CD1c-positive myeloid dendritic cell (primary cell): Measurements from ENCODE around the gene DNAJC11.
"Not testable (repeated sequence)": the region's sequence is repeated elsewhere in the genome, so short reads cannot be mapped to it uniquely, and the experiment has no call there.

ENCODE experiments used
- DNase-seq: peaks from one replicate; pipeline ENCODE4 v3.0.0-alpha.2; 2016; ENCODE audit errors: extremely low spot score

The DNAJC11 gene

DNA sequence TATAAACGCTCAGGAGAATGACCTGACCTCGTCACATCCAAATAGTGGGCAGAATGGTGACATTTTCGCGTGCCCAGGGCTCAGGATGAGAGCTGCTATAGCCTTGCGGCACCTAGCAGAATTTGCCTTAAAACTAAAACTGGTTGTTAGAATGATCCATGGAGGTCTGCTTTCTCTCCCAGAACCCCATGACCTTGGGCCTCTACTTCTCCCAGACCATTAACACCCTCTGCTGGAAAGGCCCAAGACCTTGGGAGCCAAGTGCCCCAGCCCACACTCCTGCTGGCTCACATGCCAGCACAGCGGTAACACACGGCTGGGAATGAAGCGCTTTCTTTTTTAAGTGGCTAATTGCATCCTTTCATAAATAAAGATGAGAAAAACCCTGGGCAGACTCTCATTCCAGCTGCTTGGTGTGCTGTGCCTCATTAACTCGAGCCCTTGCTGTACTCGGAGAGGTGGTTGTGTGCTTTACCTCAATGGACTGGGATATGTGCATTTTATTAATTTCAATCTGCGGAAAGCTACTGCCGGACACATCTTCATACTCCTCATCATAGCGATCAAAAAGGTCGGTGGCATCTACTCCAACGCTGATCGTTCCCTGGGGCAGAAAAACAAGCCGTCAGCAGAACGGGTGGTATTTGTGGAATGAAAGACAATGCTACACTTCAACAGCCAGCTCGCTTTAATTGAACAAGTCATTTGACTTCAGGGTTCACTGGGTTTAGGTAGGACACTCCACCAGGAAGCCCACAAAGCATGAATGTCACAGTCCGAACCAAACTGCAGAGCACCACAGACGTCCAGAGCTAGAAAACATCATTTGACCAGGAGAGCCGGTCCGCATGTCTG, 48.0 kb downstream of the DNAJC11 start:
- DNase-seq, result no peak

DNA sequence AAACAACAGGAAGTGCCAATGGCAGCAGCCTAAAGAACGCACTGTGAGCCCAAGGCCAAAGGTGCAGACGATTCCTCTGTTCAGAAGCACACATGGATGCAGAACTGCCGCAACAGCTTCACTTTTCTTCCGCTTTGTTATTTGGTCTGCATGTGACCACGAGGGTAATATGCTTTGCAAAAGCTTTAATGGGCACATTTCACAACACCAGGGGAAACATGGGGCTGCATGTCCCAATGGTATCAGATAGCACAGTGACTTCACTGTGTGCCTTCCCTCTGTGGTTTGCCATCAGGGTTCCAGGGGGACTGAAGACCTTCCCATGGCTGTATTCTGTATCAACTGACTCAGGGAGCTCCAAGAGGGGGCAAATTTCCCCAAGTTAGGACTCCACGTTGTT, 48.6 kb downstream of the DNAJC11 start:
- no peak for DNase-seq

- DNase-seq, result no peak
Observed at GRCh38 chr1:6651909-6652308, 49.7 kb downstream of the DNAJC11 start.

DNA sequence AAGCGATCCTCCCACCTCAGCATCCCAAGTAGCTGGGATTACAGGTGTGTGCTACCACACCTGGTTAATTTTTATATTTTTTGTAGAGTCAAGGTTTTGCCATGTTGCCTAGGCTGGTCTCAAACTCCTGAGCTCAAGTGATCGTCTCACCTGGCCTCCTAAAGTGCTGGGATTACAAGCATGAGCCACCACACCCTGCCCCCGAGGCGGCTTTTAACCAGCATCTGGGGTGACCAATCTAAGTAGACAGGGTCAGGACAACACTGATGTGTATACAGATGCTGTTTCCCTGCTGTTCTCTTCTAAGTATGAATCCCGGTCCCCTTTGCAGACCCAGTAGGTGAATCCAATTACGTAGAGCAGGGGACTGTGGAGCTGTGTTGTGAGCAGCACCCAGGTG, 53.1 kb downstream of the DNAJC11 start:
- DNase-seq, result no peak

GRCh38 chr1:6646499-6647148, 55.0 kb downstream of the DNAJC11 start:
- peak; percentile 69 for DNase-seq

DNA sequence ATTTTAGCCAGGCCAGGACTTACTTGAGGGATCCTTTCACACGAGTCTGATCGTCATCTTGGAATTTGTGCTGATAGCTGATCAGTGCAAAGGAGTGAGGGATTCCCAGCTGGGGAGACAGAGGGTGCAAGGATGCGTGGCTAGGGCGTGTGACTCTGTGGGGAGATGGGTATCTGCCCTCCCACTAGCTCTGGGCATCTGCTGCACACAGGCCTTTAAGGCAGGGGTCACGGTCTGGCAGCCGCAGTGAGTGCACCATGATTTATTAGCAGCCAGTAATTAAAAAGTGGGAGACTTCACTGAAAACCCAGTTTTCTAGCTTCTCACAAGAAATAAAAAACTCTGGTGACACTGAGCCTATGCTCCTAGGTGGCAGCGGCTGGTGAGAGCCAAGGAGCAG, 56.6 kb downstream of the DNAJC11 start:
- no peak for DNase-seq

DNA sequence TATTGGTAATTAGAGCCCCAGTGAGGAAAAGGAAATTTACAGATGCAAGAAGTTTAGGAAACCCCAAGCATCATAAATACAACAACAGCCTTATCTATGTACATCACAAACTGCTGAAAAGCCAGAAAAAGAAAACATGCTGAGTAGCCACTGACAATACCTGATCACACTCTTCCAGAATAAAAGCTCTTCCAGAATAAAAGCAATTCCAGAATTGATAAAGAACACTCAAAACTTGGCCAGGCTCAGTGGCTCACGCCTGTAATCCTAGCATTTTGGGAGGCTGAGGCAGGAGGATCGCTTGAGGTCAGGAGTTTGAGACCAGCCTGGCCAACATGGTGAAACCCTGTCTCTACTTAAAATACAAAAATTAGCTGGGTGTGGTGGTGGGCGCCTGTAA, 60.7 kb downstream of the DNAJC11 start:
- DNase-seq, result not testable (repeated sequence)

DNA sequence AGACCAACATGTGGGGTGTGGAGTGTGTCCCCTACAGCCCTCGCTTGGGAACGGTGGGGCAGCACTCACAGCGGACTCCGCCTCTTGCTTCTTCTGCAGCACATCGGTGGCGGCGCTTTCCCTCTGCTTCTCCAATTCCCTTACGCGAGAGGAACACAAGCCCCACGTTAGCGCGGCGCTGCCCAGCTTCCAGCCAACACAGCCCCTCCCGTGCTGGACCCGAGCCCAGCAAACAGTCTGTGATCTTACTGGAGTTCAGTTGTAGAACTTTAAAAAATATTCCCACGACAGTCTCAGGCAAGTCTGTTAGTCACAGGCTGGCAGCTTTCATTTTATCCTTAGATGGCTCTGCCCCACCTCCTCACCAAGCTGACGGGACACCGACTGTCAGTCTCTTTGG, 63.4 kb downstream of the DNAJC11 start:
- DNase-seq, result no peak

- no peak for DNase-seq
Observed at GRCh38 chr1:6637770-6638169, 63.8 kb downstream of the DNAJC11 start.

- not testable (repeated sequence) for DNase-seq
Observed at GRCh38 chr1:6636778-6637177, 64.8 kb downstream of the DNAJC11 start.

DNA sequence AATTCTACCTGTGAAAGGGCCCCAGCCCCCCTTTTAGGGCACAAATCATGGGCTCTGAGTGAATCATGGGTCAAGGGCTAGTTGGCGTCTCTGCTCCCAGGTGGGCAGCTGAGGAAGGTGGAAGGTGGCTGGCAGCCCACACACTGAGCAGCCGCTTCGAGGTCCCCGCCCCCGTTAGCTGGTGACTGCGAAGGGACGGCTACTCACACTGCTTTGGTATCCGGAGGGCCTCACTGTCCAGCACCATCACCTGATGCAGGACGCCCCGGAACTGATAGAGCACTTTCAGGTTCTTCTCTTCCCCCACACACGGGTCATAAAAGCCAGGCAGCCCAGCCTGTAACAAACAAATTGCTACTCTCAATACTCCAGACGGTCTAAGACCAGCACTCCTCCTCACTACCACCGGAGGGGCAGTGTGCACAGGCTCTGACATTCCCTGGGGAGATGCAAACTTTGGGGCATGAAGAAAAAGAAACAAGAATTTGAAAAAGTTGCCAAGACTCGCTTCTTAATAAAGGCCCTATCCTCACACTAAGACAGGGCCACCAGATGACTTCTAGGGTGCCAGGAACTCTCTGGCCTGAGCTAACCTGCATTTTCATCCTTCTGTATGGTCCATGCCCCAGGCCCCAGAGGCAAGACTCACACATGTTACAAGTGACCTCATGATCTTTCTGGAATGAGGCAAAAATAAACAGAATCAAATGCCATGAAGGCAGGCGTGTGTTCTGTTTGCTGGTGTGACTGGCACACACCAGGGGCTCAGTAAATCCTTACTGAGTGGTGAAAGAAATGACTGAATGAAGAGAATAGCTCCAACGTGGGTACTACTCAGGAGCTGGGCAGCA, 65.5 kb downstream of the DNAJC11 start:
- no peak for DNase-seq

- DNase-seq, result no peak
Observed at GRCh38 chr1:6635161-6635909, 66.3 kb downstream of the DNAJC11 start.

DNA sequence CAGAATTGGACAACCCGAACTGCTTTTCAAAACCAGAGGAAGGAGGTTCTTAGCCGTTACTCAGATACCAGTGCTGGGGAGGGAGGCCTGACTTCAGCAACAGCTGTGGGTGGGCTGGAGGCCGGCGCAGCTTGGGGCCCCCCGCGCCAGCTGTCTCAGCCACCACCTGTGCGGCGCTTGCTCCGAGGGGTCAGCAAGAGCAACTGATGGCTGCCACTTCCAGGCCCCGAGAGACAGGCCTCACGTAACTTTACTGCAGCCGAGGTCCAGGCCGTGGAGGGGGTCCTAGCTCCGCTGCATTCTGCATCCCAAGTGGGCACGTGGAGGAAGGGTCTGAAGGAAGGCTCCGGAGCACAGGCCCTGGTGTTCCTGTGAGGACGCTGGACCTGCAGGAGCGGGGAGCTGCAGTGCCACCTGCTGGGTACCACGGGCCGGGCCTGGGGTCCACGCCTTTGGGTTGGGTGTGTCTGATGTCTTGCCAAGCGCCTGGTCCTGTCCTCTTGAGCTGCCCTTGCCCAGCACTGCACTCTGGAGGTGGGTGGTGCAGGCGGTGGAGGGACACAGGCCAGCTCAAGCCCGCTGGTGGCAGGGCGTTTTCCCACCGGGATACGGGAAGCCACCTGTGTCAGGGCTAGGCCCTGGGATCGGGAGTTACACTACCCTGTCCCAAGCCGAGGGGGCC, 67.1 kb downstream of the DNAJC11 start:
- peak; percentile 13 for DNase-seq

DNA sequence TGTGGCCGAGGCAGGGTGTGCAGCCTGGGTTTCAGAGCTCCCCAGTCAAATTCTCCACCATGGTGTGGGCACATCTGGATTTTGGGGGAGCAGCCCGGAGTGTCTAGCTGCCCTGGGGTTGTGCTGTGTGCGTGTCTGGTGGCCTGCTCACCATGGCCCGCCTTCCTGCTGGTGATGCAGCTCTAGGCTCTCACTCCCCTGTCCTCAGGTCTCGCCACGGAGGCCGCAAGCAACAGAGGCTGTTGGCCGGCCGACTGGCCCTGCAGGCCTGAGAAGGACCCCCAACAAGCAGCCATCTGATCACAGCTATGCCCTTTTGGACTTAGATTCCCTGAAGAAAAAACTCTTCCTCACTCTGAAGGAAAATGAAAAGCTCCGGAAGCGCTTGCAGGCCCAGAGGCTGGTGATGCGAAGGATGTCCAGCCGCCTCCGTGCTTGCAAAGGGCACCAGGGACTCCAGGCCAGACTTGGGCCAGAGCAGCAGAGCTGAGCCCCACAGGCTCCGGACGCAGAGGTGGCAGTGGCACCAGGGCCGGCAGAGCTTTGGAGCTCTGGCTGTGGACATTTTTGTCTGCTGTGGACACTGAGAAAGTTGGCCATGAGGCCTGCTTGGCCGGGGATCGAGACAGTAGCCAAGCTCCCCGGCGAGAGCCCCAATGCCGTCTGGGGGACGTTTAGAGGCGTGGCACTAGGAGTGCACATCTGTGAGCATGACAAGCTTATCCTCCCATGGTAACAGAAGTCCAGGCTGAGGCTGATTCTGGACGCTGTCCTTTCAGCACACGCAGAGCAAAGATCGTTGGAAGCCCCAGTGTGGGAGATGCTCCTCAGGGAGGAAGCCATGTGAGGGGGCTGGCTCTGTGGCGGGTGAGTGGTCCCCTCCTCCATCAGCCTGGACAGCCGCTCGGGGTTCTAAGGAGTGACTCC, 68.8 kb downstream of the DNAJC11 start:
- no peak for DNase-seq

- no peak for DNase-seq
Observed at GRCh38 chr1:6631058-6631457, 70.6 kb downstream of the DNAJC11 start.

DNA sequence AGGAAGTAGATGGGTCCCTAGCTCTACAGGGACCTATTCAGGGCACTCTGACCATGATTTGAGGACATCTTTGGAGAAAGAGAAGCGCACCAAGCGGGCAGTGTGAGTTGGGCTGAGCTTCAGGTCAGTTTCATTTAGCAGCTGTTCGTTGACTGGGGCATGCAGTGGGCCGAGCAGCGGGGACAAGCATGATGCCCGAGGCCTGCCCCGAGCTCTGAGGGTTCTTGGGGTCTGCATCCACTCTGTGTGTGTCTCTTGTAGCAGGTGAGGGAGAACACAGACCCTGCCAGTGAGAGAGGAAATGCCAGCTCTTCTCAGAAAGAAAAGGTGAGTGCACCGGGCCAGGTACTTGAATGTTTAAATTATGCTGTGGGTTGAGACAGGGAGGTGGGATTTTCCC, 71.6 kb downstream of the DNAJC11 start:
- no peak for DNase-seq

DNA sequence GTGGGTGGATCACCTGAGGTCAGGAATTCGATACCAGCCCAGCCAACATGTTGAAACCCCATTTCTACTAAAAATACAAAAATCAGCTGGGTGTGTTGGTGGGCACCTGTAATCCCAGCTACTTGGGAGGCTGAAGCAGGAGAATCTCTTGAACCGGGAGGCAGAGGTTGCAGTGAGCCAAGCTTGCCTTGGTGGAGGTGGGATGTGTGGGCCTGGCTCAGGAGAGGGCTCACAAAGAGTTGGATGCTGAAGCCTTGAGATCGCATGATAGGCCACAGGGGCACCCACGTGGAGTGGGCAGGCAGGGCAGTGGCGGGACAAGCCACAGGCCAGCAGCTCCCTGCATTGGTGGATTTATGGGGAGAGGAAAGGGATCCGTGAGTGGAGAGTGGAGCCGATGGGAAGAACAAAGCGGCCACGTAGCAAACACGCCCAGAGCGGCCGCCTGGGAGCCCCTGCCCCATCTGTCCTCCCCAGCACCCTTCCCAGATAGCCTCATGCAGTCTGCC, 72.6 kb downstream of the DNAJC11 start:
- DNase-seq, result no peak

GRCh38 chr1:6627841-6628545, 73.6 kb downstream of the DNAJC11 start:
- DNase-seq, result no peak

DNA sequence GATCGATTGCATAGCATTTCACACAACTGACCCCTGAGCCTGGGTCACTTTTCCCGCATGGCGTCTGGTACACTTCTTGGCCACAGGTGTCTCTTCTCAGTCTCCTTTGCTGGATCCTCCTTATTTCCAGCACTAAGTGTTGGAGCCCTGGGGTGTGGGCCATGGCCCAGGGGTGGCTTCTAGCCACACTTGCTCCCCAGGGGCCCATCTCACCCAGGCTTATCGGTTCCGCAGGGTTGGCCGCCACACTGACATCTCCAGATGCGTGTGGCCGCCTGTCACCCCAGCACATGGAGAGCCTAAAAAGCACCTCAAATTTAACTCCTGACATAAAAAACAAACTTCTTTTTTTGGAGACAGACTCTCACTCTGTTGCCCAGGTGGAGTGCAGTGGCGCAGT, 74.6 kb downstream of the DNAJC11 start:
- no peak for DNase-seq
